Transverse colon (tissue), 4 donors: ENCODE data around the gene SPI1.

ENCODE experiments used
- CTCF ChIP-seq, 5 experiments: fragments of 200-600 bp in 3 of 5; fragments of 450-650 bp in 2 of 5; sonication (generic) in 3 of 5; IDR thresholded peaks; 1 replicate in 2 of 5; 2 replicates in 3 of 5; pipeline ENCODE4 v1.5.1; 2016 to 2017; ENCODE audit warnings: antibody characterized with exemption in 5 of 5, inconsistent platforms in 3 of 5, mild to moderate bottlenecking in 2 of 5, moderate library complexity in 1 of 5
- POLR2AphosphoS5 ChIP-seq, 3 donors: sonication (generic); formaldehyde crosslinking; IDR thresholded peaks; one replicate each; pipeline ENCODE4 v1.6.1; 2016; ENCODE audit warnings: antibody characterized with exemption in 3 of 3

- TF ChIP-seq POLR2AphosphoS5 (IDR thresholded peaks at IDR 0.05) (no peak), CTCF (IDR thresholded peaks at IDR 0.05) (no peak)
These were observed 757 bp downstream of the SPI1 start for GRCh38 chr11:47377571-47378009.
